SK-N-SH (cell line): Measurements from ENCODE around the gene INTS14. TPM values are rescaled to one million over a fixed set of nuclear protein-coding genes. Genes with fewer than 3 reads are reported as not detected.

ENCODE experiments used
- CTCF ChIA-PET: fragments of 300-600, 350-600 bp; formaldehyde crosslinking; extraction: SDS; loops from one replicate; lab custom pipeline; 2021; lab: Yijun Ruan, JAX
- POLR2A ChIA-PET: fragments of 350-600 bp; sonication (Branson Sonifier 250); formaldehyde crosslinking; extraction: SDS; loops from one replicate; lab custom pipeline; 2020; ENCODE audit warnings: antibody characterized with exemption, inconsistent platforms; lab: Yijun Ruan, JAX
- DNase-seq: peaks from one replicate; pipeline ENCODE4 v3.0.0; 2012
- H2AFZ ChIP-seq: fragments of 200-600 bp; sonication (generic); 2 replicates; pipeline ENCODE4 v1.8.1; 2016; ENCODE audit warnings: antibody characterized with exemption, mild to moderate bottlenecking, low read depth
- H3F3A ChIP-seq: fragments of 200-600 bp; sonication (generic); replicated peaks from 2 replicates; pipeline ENCODE3; 2016; ENCODE audit warnings: antibody characterized with exemption, mild to moderate bottlenecking; ENCODE audit not compliant: insufficient read depth
- H3K27ac ChIP-seq, 2 experiments: fragments of 200-500 bp in 1 of 2; fragments of 200-600 bp in 1 of 2; sonication (Bioruptor generic) in 1 of 2; sonication (generic), shearing (Covaris generic) in 1 of 2; 2 replicates each; pipeline versions ENCODE4 v1.5.1 to v1.6.1; 2014 to 2016; ENCODE audit warnings: low read depth in 2 of 2, inconsistent platforms in 1 of 2, low read length in 1 of 2, mild to moderate bottlenecking in 1 of 2, mixed read lengths in 1 of 2
- H3K27me3 ChIP-seq: fragments of 200-600 bp; sonication (generic), shearing (Covaris generic); 2 replicates; pipeline ENCODE4 v1.6.1; 2016; ENCODE audit warnings: mixed run types; ENCODE audit not compliant: insufficient read depth
- H3K36me3 ChIP-seq, 2 experiments: fragments of 200-500 bp in 1 of 2; fragments of 200-600 bp in 1 of 2; sonication (Bioruptor generic) in 1 of 2; sonication (generic) in 1 of 2; replicated peaks in 1 of 2; 2 replicates each; pipeline versions ENCODE3 to v1.5.1; 2014 to 2016; ENCODE audit warnings: low read length in 1 of 2, mild to moderate bottlenecking in 1 of 2; ENCODE audit not compliant: insufficient read depth in 2 of 2, control insufficient read depth in 1 of 2
- H3K4me1 ChIP-seq, 2 experiments: fragments of 200-500 bp in 1 of 2; fragments of 200-600 bp in 1 of 2; sonication (Bioruptor generic) in 1 of 2; sonication (generic), shearing (Covaris generic) in 1 of 2; 2 replicates each; pipeline versions ENCODE4 v1.5.1 to v1.6.1; 2014 to 2016; ENCODE audit warnings: low read depth in 1 of 2, low read length in 1 of 2, mixed run types in 1 of 2; ENCODE audit not compliant: insufficient read depth in 2 of 2, control insufficient read depth in 1 of 2
- H3K4me2 ChIP-seq: fragments of 200-600 bp; sonication (generic), shearing (Covaris generic); 2 replicates; pipeline ENCODE4 v1.6.1; 2017; ENCODE audit warnings: mixed run types
- H3K4me3 ChIP-seq, 2 experiments: fragments of 200-500 bp in 1 of 2; fragments of 200-600 bp in 1 of 2; sonication (Bioruptor generic) in 1 of 2; sonication (generic), shearing (Covaris generic) in 1 of 2; 2 replicates each; pipeline versions ENCODE4 v1.5.1 to v1.8.1; 2014 to 2016; ENCODE audit warnings: low read depth in 2 of 2, inconsistent platforms in 1 of 2, low read length in 1 of 2, mild to moderate bottlenecking in 1 of 2, mixed read lengths in 1 of 2, moderate library complexity in 1 of 2
- H3K79me2 ChIP-seq: fragments of 200-600 bp; sonication (generic); 2 replicates; pipeline ENCODE4 v1.8.1; 2017; ENCODE audit warnings: mild to moderate bottlenecking; ENCODE audit not compliant: insufficient read depth
- H3K9ac ChIP-seq: fragments of 200-600 bp; sonication (generic); 2 replicates; pipeline ENCODE4 v1.6.1; 2017; ENCODE audit warnings: mixed run types
- H3K9me2 ChIP-seq: fragments of 200-600 bp; sonication (generic); 2 replicates; pipeline ENCODE4 v1.6.1; 2017; ENCODE audit warnings: mixed run types
- H3K9me3 ChIP-seq: fragments of 200-600 bp; sonication (generic); 2 replicates; pipeline ENCODE4 v1.6.1; 2017; ENCODE audit warnings: mixed run types, mild to moderate bottlenecking, moderate library complexity
- H4K20me1 ChIP-seq: fragments of 200-600 bp; sonication (generic); 2 replicates; pipeline ENCODE4 v1.6.1; 2017; ENCODE audit warnings: mild to moderate bottlenecking, mixed run types; ENCODE audit not compliant: insufficient read depth
- CTCF ChIP-seq: fragments of 200-600 bp; sonication (generic); IDR thresholded peaks from 2 replicates; pipeline ENCODE4 v1.6.1; 2017; ENCODE audit warnings: antibody characterized with exemption, mild to moderate bottlenecking, moderate library complexity
- ELF1 ChIP-seq: IDR thresholded peaks from 2 replicates; pipeline ENCODE4 v1.4.0; 2012
- EP300 ChIP-seq, 2 experiments: IDR thresholded peaks; 2 replicates each; pipeline versions ENCODE4 v1.4.0 to v1.6.1; 2012; ENCODE audit warnings: borderline replicate concordance in 1 of 2, low read depth in 1 of 2, low read length in 1 of 2
- EZH2phosphoT487 ChIP-seq: fragments of 200-600 bp; sonication (generic); IDR thresholded peaks from 2 replicates; pipeline ENCODE4 v1.6.1; 2017; ENCODE audit warnings: low read depth, mixed run types, mild to moderate bottlenecking, antibody characterized with exemption, moderate library complexity, borderline replicate concordance
- FOSL2 ChIP-seq: IDR thresholded peaks from 2 replicates; pipeline ENCODE4 v1.4.0; 2012; ENCODE audit warnings: low read depth, mild to moderate bottlenecking, moderate library complexity, borderline replicate concordance
- FOXJ3 ChIP-seq: sonication (generic); formaldehyde crosslinking; IDR thresholded peaks from 2 replicates; pipeline ENCODE4 v1.5.1; 2020; ENCODE audit warnings: mild to moderate bottlenecking, missing genetic modification reagents
- GATA2 ChIP-seq: sonication (generic); formaldehyde crosslinking; IDR thresholded peaks from 2 replicates; pipeline ENCODE4 v1.5.0; 2020; ENCODE audit warnings: mild to moderate bottlenecking, missing genetic modification reagents
- IRF3 ChIP-seq: fragments of 150-350 bp; IDR thresholded peaks from 2 replicates; pipeline ENCODE4 v1.6.1; 2016; ENCODE audit warnings: mild to moderate bottlenecking, low read depth, low read length
- MEF2A ChIP-seq: IDR thresholded peaks from 2 replicates; pipeline ENCODE4 v1.4.0; 2012; ENCODE audit warnings: low read depth, borderline replicate concordance
- MXI1 ChIP-seq: IDR thresholded peaks from 2 replicates; pipeline ENCODE4 v1.6.1; 2012; ENCODE audit warnings: mild to moderate bottlenecking, low read depth, low read length, improper control_type of control experiment
- NFIC ChIP-seq: IDR thresholded peaks from 2 replicates; pipeline ENCODE4 v1.4.0; 2012; ENCODE audit warnings: borderline replicate concordance
- POLR2AphosphoS5 ChIP-seq: IDR thresholded peaks from 2 replicates; pipeline ENCODE4 v1.6.1; 2012; ENCODE audit warnings: low read depth, low read length
- RAD21 ChIP-seq: IDR thresholded peaks from 2 replicates; pipeline ENCODE4 v1.6.1; 2012; ENCODE audit warnings: mild to moderate bottlenecking, low read length
- RFX5 ChIP-seq: IDR thresholded peaks from 2 replicates; pipeline ENCODE4 v1.6.1; 2012; ENCODE audit warnings: mild to moderate bottlenecking, improper control_type of control experiment, low read length
- TCF12 ChIP-seq: IDR thresholded peaks from 2 replicates; pipeline ENCODE4 v1.4.0; 2012
- TEAD4 ChIP-seq: IDR thresholded peaks from 2 replicates; pipeline ENCODE4 v1.4.0; 2012; ENCODE audit warnings: mild to moderate bottlenecking, borderline replicate concordance; ENCODE audit not compliant: insufficient read depth
- USF1 ChIP-seq: IDR thresholded peaks from 2 replicates; pipeline ENCODE4 v1.4.0; 2012; ENCODE audit warnings: low read depth, borderline replicate concordance
- WGBS: methylation state at CpG from one replicate; pipeline ENCODE4 v1.1.6; 2017; ENCODE audit warnings: low lambda C conversion rate; 5-methylcytosine and 5-hydroxymethylcytosine counted together
- polyA plus RNA-seq, 3 experiments: library from polyadenylated mRNA; depleted of rRNA; stranded (reverse); fragments of >200 nt; gene quantifications; 2 replicates each; pipeline ENCODE4 v1.2.3, GENCODE V29; 2012

Gene INTS14
- polyA plus RNA-seq, 1 of the 3 experiments (the other 2 are of a cell fraction) = 44.9 TPM

- Histone ChIP-seq H3K9ac (no peak overlapping the region), H3K27me3 (no peaks in the 10 kb centered on the region), H3K36me3 (peaks cover 0 to 9% of the 10 kb centered on the region in 2 experiments), H3K4me2 (no peak overlapping the region), H3K27ac (no peak overlapping the region), H3K9me3 (no peaks in the 10 kb centered on the region), H3K79me2 (peaks cover 97% of the 10 kb centered on the region), H3K4me1 (no peaks in the 10 kb centered on the region; a peak in 2 of 4 replicates), H3F3A (no peaks in the 10 kb centered on the region), H4K20me1 (peaks cover 51% of the 10 kb centered on the region), H2AFZ (no peak overlapping the region), H3K9me2 (no peaks in the 10 kb centered on the region), H3K4me3 (no peak overlapping the region)
- ChIA-PET POLR2A (interaction anchor here (0.8 kb wide), 1 partner anchor 10 kb away, joined by 3 read pairs; the partner anchor contains the start of gene HACD3), CTCF (no interaction called here)
- WGBS = 100% methylated on average over 1 of the region's 1 CpG
- no peak for DNase-seq
- TF ChIP-seq GATA2 (CRISPR knock-in tag) (no peak), CTCF (no peak), POLR2AphosphoS5 (no peak), RAD21 (no peak), TEAD4 (no peak), EP300 (IDR thresholded peaks at IDR 0.05; ENCODE audit: borderline replicate concordance in 1 of 2, low read depth in 1 of 2, low read length in 1 of 2) (no peak), FOSL2 (no peak), ELF1 (no peak), EZH2phosphoT487 (no peak)
These were observed 70.6 kb downstream of the INTS14 start for GRCh38 chr15:65540314-65540713.

- Histone ChIP-seq H3K4me3 (no peak overlapping the region), H4K20me1 (peaks cover 78% of the 10 kb centered on the region), H3K4me2 (no peak overlapping the region), H3K9ac (no peak overlapping the region), H3K27ac (no peak overlapping the region), H3F3A (peaks cover 9% of the 10 kb centered on the region), H3K9me2 (no peaks in the 10 kb centered on the region), H2AFZ (no peak overlapping the region), H3K79me2 (peaks cover 96% of the 10 kb centered on the region), H3K27me3 (no peaks in the 10 kb centered on the region), H3K4me1 (peaks cover 0 to 31% of the 10 kb centered on the region in 2 experiments; a peak in 2 of 4 replicates), H3K36me3 (peaks cover 0 to 9% of the 10 kb centered on the region in 2 experiments), H3K9me3 (no peaks in the 10 kb centered on the region)
- ChIA-PET POLR2A (no interaction called here), CTCF (no interaction called here)
- WGBS = 92% methylated on average over 4 of the region's 4 CpGs
- no peak for DNase-seq
- TF ChIP-seq FOXJ3 (no peak), FOSL2 (no peak), IRF3 (no peak), CTCF (no peak), TCF12 (no peak), NFIC (no peak), USF1 (no peak), MXI1 (no peak), MEF2A (no peak), TEAD4 (no peak), RFX5 (no peak)
These were observed 75.7 kb downstream of the INTS14 start for GRCh38 chr15:65535192-65535591.
